CD4-positive, alpha-beta memory T cell (primary cell): ENCODE results near the gene FOXL3. TPM values are rescaled to one million over a fixed set of nuclear protein-coding genes. Genes with fewer than 3 reads are reported as not detected.
"Not testable (repeated sequence)": the region's sequence is repeated elsewhere in the genome, so short reads cannot be mapped to it uniquely, and the experiment has no call there.

Experiments
- CTCF ChIA-PET: fragments of 350-600 bp; sonication (Branson Sonifier 250); formaldehyde crosslinking; loops from one replicate; lab custom pipeline; 2021; ENCODE audit warnings: inconsistent platforms; ENCODE audit not compliant: partially characterized antibody; lab: Charles Lee
- POLR2A ChIA-PET: fragments of 350-600 bp; sonication (Branson Sonifier 250); formaldehyde crosslinking; loops from one replicate; lab custom pipeline; 2021; ENCODE audit not compliant: partially characterized antibody; lab: Charles Lee
- DNase-seq, 5 donors: peaks; one replicate each; pipeline versions ENCODE4 v3.0.0 to v3.0.0-alpha.2; 2020 to 2022; ENCODE audit warnings: mixed read lengths in 1 of 5
- H3K27ac ChIP-seq: one replicate; pipeline ENCODE4 v1.7.0; 2013; ENCODE audit warnings: low read depth, low read length
- H3K27me3 ChIP-seq: 2 replicates; pipeline ENCODE4 v1.7.0; 2013; ENCODE audit warnings: mild to moderate bottlenecking, low read length, moderate library complexity; ENCODE audit not compliant: insufficient read depth
- H3K36me3 ChIP-seq: 2 replicates; pipeline ENCODE4 v1.7.0; 2013; ENCODE audit warnings: mild to moderate bottlenecking, low read length, moderate library complexity; ENCODE audit not compliant: insufficient read depth
- H3K4me1 ChIP-seq: 2 replicates; pipeline ENCODE4 v1.7.0; 2013; ENCODE audit warnings: mild to moderate bottlenecking, low read length, moderate library complexity; ENCODE audit not compliant: insufficient read depth
- H3K4me3 ChIP-seq, 2 donors: one replicate each; pipeline ENCODE4 v1.7.0; 2013; ENCODE audit warnings: low read length in 2 of 2, mild to moderate bottlenecking in 1 of 2
- H3K9me3 ChIP-seq, 2 donors: one replicate each; pipeline ENCODE4 v1.7.0; 2013; ENCODE audit warnings: low read length in 2 of 2, control low read depth in 1 of 2; ENCODE audit not compliant: control insufficient read depth in 1 of 2
- H3K27ac Mint-ChIP-seq, 7 donors: one replicate each; pipeline ENCODE4 v1.8.0; 2020 to 2021; ENCODE audit warnings: mixed read lengths in 7 of 7, mild to moderate bottlenecking in 6 of 7, inconsistent platforms in 3 of 7, moderate library complexity in 3 of 7
- H3K27me3 Mint-ChIP-seq, 2 donors: one replicate each; pipeline ENCODE4 v1.8.0; 2020 to 2021; ENCODE audit warnings: mixed read lengths in 2 of 2
- H3K36me3 Mint-ChIP-seq, 2 donors: one replicate each; pipeline ENCODE4 v1.8.0; 2020 to 2021; ENCODE audit warnings: mixed read lengths in 2 of 2, inconsistent platforms in 1 of 2, mild to moderate bottlenecking in 1 of 2
- H3K4me1 Mint-ChIP-seq, 4 donors: one replicate each; pipeline ENCODE4 v1.8.0; 2020 to 2021; ENCODE audit warnings: mixed read lengths in 4 of 4, mild to moderate bottlenecking in 1 of 4
- H3K4me3 Mint-ChIP-seq, 8 donors: one replicate each; pipeline ENCODE4 v1.8.0; 2020 to 2021; ENCODE audit warnings: mixed read lengths in 8 of 8, mild to moderate bottlenecking in 7 of 8, moderate library complexity in 6 of 8, inconsistent platforms in 3 of 8
- H3K9me3 Mint-ChIP-seq, 8 donors: one replicate each; pipeline ENCODE4 v1.8.0; 2020 to 2021; ENCODE audit warnings: mixed read lengths in 8 of 8, mild to moderate bottlenecking in 5 of 8, inconsistent platforms in 3 of 8, moderate library complexity in 1 of 8
- intact Hi-C: fragments of 100-400 bp; cut with micrococcal nuclease; formaldehyde crosslinking; loops from one replicate; pipeline ENCODE4 v1.15.1; 2023
- polyA plus RNA-seq, 2 donors: library from polyadenylated mRNA; unstranded; fragments of 300-500 nt; fragmentation: Illumina TruSeq; gene quantifications; one replicate each; pipeline ENCODE4 v1.2.3, GENCODE V29; 2021
- total RNA-seq, 2 experiments: library from RNA; stranded (reverse); gene quantifications; one replicate each; pipeline ENCODE4 v1.2.3, GENCODE V29; 2021

FOXL3 gene
- total and polyA plus RNA-seq, 4 experiments from 2014 or later: not detected

- intact Hi-C loops: loop anchor here (5.0 kb wide), 1 partner anchor 183 kb away; the partner anchor contains the start of gene PDGFA
- H3K9me3 Mint-ChIP-seq: no peaks in the 10 kb centered on the region
- H3K27ac Mint-ChIP-seq: peak overlapping the region in 5 of 7 donors; percentile 13 to 49 (median 14)
- DNase-seq: no peak
- H3K36me3 Mint-ChIP-seq: no peaks in the 10 kb centered on the region
- H3K36me3 ChIP-seq: no peaks in the 10 kb centered on the region
- no peak overlapping the region for H3K4me3 ChIP-seq
- no peaks in the 10 kb centered on the region for H3K27me3 ChIP-seq
- no peak overlapping the region for H3K27ac ChIP-seq
- H3K4me1 ChIP-seq: no peaks in the 10 kb centered on the region
- peak overlapping the region in 7 of 8 donors; percentile 2 to 49 (median 37) for H3K4me3 Mint-ChIP-seq
- H3K27me3 Mint-ChIP-seq: peaks cover 0 to 4% of the 10 kb centered on the region in 2 donors
- peaks cover 5 to 13% (median 8%) of the 10 kb centered on the region in 4 donors for H3K4me1 Mint-ChIP-seq
- CTCF ChIA-PET: no interaction called here
- POLR2A ChIA-PET: no interaction called here
- no peaks in the 10 kb centered on the region for H3K9me3 ChIP-seq
Measured at GRCh38 chr7:334618-335357, 44.8 kb downstream of the FOXL3 start.

GRCh38 chr7:335358-336148 lies 45.6 kb downstream of the FOXL3 start:
- CTCF ChIA-PET: no interaction called here
- peaks cover 5 to 13% (median 8%) of the 10 kb centered on the region in 4 donors for H3K4me1 Mint-ChIP-seq
- no peak for DNase-seq
- H3K27ac Mint-ChIP-seq: no peak overlapping the region
- no peaks in the 10 kb centered on the region for H3K9me3 ChIP-seq
- intact Hi-C loops: no loop called here
- H3K4me3 Mint-ChIP-seq: peak overlapping the region in 3 of 8 donors; percentile 33 to 49 (median 46)
- H3K4me3 ChIP-seq: no peak overlapping the region
- peaks cover 0 to 4% of the 10 kb centered on the region in 2 donors for H3K27me3 Mint-ChIP-seq
- H3K9me3 Mint-ChIP-seq: no peaks in the 10 kb centered on the region
- H3K36me3 ChIP-seq: no peaks in the 10 kb centered on the region
- H3K4me1 ChIP-seq: no peaks in the 10 kb centered on the region
- H3K27me3 ChIP-seq: no peaks in the 10 kb centered on the region
- no peaks in the 10 kb centered on the region for H3K36me3 Mint-ChIP-seq
- H3K27ac ChIP-seq: no peak overlapping the region
- POLR2A ChIA-PET: no interaction called here

- CTCF ChIA-PET, H3K27me3 ChIP-seq, H3K36me3 ChIP-seq, H3K27ac ChIP-seq, H3K27ac Mint-ChIP-seq, H3K9me3 Mint-ChIP-seq, H3K4me3 Mint-ChIP-seq, H3K9me3 ChIP-seq, DNase-seq, H3K4me3 ChIP-seq, H3K36me3 Mint-ChIP-seq, H3K4me1 ChIP-seq, H3K27me3 Mint-ChIP-seq, POLR2A ChIA-PET, intact Hi-C loops: not testable (repeated sequence)
- H3K4me1 Mint-ChIP-seq: peaks cover 5 to 13% (median 8%) of the 10 kb centered on the region in 4 donors
Measured at GRCh38 chr7:336149-336533, 46.2 kb downstream of the FOXL3 start.

GRCh38 chr7:336810-337566 lies 47.0 kb downstream of the FOXL3 start:
- H3K4me1 Mint-ChIP-seq: peaks cover 5 to 16% (median 8%) of the 10 kb centered on the region in 4 donors
- H3K9me3 ChIP-seq: no peaks in the 10 kb centered on the region
- no peak for DNase-seq
- no peaks in the 10 kb centered on the region for H3K4me1 ChIP-seq
- H3K27me3 ChIP-seq: no peaks in the 10 kb centered on the region
- intact Hi-C loops: no loop called here
- H3K27ac Mint-ChIP-seq: no peak overlapping the region
- no peak overlapping the region for H3K4me3 Mint-ChIP-seq
- POLR2A ChIA-PET: no interaction called here
- H3K36me3 Mint-ChIP-seq: no peaks in the 10 kb centered on the region
- H3K9me3 Mint-ChIP-seq: no peaks in the 10 kb centered on the region
- H3K27me3 Mint-ChIP-seq: no peaks in the 10 kb centered on the region
- H3K27ac ChIP-seq: no peak overlapping the region
- no peaks in the 10 kb centered on the region for H3K36me3 ChIP-seq
- CTCF ChIA-PET: no interaction called here
- no peak overlapping the region for H3K4me3 ChIP-seq

GRCh38 chr7:337567-337951 lies 47.6 kb downstream of the FOXL3 start:
- Mint-ChIP-seq H3K4me1 (peaks cover 5 to 16% (median 8%) of the 10 kb centered on the region in 4 donors), H3K36me3 (no peaks in the 10 kb centered on the region), H3K27me3 (no peaks in the 10 kb centered on the region), H3K27ac (no peak overlapping the region), H3K4me3 (no peak overlapping the region), H3K9me3 (no peaks in the 10 kb centered on the region)
- Histone ChIP-seq H3K36me3 (no peaks in the 10 kb centered on the region), H3K4me1 (no peaks in the 10 kb centered on the region), H3K9me3 (no peaks in the 10 kb centered on the region), H3K4me3 (no peak overlapping the region), H3K27me3 (no peaks in the 10 kb centered on the region), H3K27ac (no peak overlapping the region)
- intact Hi-C loops: no loop called here
- POLR2A ChIA-PET: no interaction called here
- no peak for DNase-seq
- CTCF ChIA-PET: no interaction called here

- Mint-ChIP-seq H3K27me3 (no peaks in the 10 kb centered on the region), H3K4me1 (peaks cover 5 to 16% (median 8%) of the 10 kb centered on the region in 4 donors), H3K27ac (no peak overlapping the region), H3K4me3 (no peak overlapping the region), H3K9me3 (no peaks in the 10 kb centered on the region), H3K36me3 (no peaks in the 10 kb centered on the region)
- no peaks in the 10 kb centered on the region for H3K9me3 ChIP-seq
- no peak overlapping the region for H3K4me3 ChIP-seq
- no peaks in the 10 kb centered on the region for H3K27me3 ChIP-seq
- intact Hi-C loops: no loop called here
- no peaks in the 10 kb centered on the region for H3K36me3 ChIP-seq
- H3K27ac ChIP-seq: no peak overlapping the region
- H3K4me1 ChIP-seq: no peaks in the 10 kb centered on the region
- ChIA-PET POLR2A (no interaction called here), CTCF (no interaction called here)
- DNase-seq: no peak
Measured at GRCh38 chr7:338295-339061, 48.5 kb downstream of the FOXL3 start.

- Mint-ChIP-seq H3K27me3 (no peaks in the 10 kb centered on the region), H3K4me3 (no peak overlapping the region), H3K9me3 (no peaks in the 10 kb centered on the region), H3K27ac (no peak overlapping the region), H3K4me1 (peaks cover 5 to 16% (median 8%) of the 10 kb centered on the region in 4 donors), H3K36me3 (no peaks in the 10 kb centered on the region)
- no peak for DNase-seq
- no peaks in the 10 kb centered on the region for H3K36me3 ChIP-seq
- H3K9me3 ChIP-seq: no peaks in the 10 kb centered on the region
- no peak overlapping the region for H3K27ac ChIP-seq
- intact Hi-C loops: no loop called here
- H3K4me1 ChIP-seq: no peaks in the 10 kb centered on the region
- ChIA-PET CTCF (no interaction called here), POLR2A (no interaction called here)
- H3K4me3 ChIP-seq: no peak overlapping the region
- H3K27me3 ChIP-seq: no peaks in the 10 kb centered on the region
Measured at GRCh38 chr7:339062-339342, 49.0 kb downstream of the FOXL3 start.
